H9 (cell line): ENCODE data around the gene DLGAP4. TPM values are rescaled to one million over a fixed set of nuclear protein-coding genes. Genes with fewer than 3 reads are reported as not detected.

Experiments used
- DNase-seq: peaks from one replicate; pipeline ENCODE4 v3.0.0-alpha.2; 2017
- H2AFZ ChIP-seq: one replicate; pipeline ENCODE4 v1.6.1; 2013; ENCODE audit warnings: mild to moderate bottlenecking, low read length, control low read depth, moderate library complexity
- H2AK5ac ChIP-seq: 2 replicates; pipeline ENCODE4 v1.6.1; 2013; ENCODE audit warnings: low read length, control low read depth, mixed read lengths; ENCODE audit not compliant: insufficient read length
- H2BK120ac ChIP-seq: one replicate; pipeline ENCODE4 v1.6.1; 2013; ENCODE audit warnings: low read depth, mild to moderate bottlenecking, low read length, control low read depth, inconsistent platforms; ENCODE audit not compliant: poor library complexity, severe bottlenecking
- H2BK12ac ChIP-seq: 2 replicates; pipeline ENCODE4 v1.6.1; 2013; ENCODE audit warnings: low read length, control low read depth, mixed read lengths, low read depth; ENCODE audit not compliant: insufficient read length
- H2BK15ac ChIP-seq: 2 replicates; pipeline ENCODE4 v1.6.1; 2013; ENCODE audit warnings: low read depth, low read length, control low read depth
- H2BK20ac ChIP-seq: one replicate; pipeline ENCODE4 v1.6.1; 2013; ENCODE audit warnings: low read depth, mild to moderate bottlenecking, low read length, control low read depth, inconsistent platforms; ENCODE audit not compliant: poor library complexity, severe bottlenecking
- H2BK5ac ChIP-seq: 2 replicates; pipeline ENCODE4 v1.6.1; 2013; ENCODE audit warnings: low read length, control low read depth, mixed read lengths; ENCODE audit not compliant: insufficient read length
- H3K14ac ChIP-seq: 2 replicates; pipeline ENCODE4 v1.6.1; 2013; ENCODE audit warnings: low read length, control low read depth; ENCODE audit not compliant: insufficient read depth
- H3K18ac ChIP-seq: 2 replicates; pipeline ENCODE4 v1.6.1; 2013; ENCODE audit warnings: low read depth, mild to moderate bottlenecking, mixed read lengths, low read length, control low read depth; ENCODE audit not compliant: insufficient read length
- H3K23ac ChIP-seq: 2 replicates; pipeline ENCODE4 v1.6.1; 2013; ENCODE audit warnings: low read length, control low read depth, mixed read lengths, low read depth; ENCODE audit not compliant: insufficient read length
- H3K23me2 ChIP-seq: 2 replicates; pipeline ENCODE4 v1.6.1; 2013; ENCODE audit warnings: low read depth, mild to moderate bottlenecking, mixed read lengths, low read length, control low read depth; ENCODE audit not compliant: insufficient read length, poor library complexity, severe bottlenecking
- H3K27ac ChIP-seq: 2 replicates; pipeline ENCODE4 v1.5.1; 2013; ENCODE audit warnings: low read length, control low read depth, mixed read lengths, low read depth; ENCODE audit not compliant: insufficient read length
- H3K27me3 ChIP-seq: 2 replicates; pipeline ENCODE4 v1.6.1; 2013; ENCODE audit warnings: low read length, control low read depth, inconsistent platforms; ENCODE audit not compliant: insufficient read depth
- H3K4ac ChIP-seq: 2 replicates; pipeline ENCODE4 v1.6.1; 2013; ENCODE audit warnings: low read depth, mild to moderate bottlenecking, control low read depth, inconsistent platforms, low read length, moderate library complexity
- H3K4me1 ChIP-seq: 2 replicates; pipeline ENCODE4 v1.6.1; 2013; ENCODE audit warnings: low read length, control low read depth, inconsistent platforms; ENCODE audit not compliant: insufficient read depth
- H3K4me2 ChIP-seq: 2 replicates; pipeline ENCODE4 v1.6.1; 2013; ENCODE audit warnings: low read length, control low read depth, mixed read lengths; ENCODE audit not compliant: insufficient read length, insufficient read depth
- H3K56ac ChIP-seq: 2 replicates; pipeline ENCODE4 v1.6.1; 2013; ENCODE audit warnings: low read depth, mild to moderate bottlenecking, mixed read lengths, low read length, control low read depth; ENCODE audit not compliant: insufficient read length
- H3K79me1 ChIP-seq: 2 replicates; pipeline ENCODE4 v1.6.1; 2013; ENCODE audit warnings: low read depth, mild to moderate bottlenecking, moderate library complexity, low read length, control low read depth, inconsistent platforms; ENCODE audit not compliant: insufficient read depth, poor library complexity, severe bottlenecking
- H3K79me2 ChIP-seq: 2 replicates; pipeline ENCODE4 v1.6.1; 2013; ENCODE audit warnings: low read length, control low read depth, inconsistent platforms; ENCODE audit not compliant: insufficient read depth
- H3K9ac ChIP-seq: 2 replicates; pipeline ENCODE4 v1.6.1; 2013; ENCODE audit warnings: low read length, control low read depth, mixed read lengths; ENCODE audit not compliant: insufficient read length; ENCODE audit errors: extremely low read depth
- H3K9me3 ChIP-seq: one replicate; pipeline ENCODE4 v1.6.1; 2013; ENCODE audit warnings: low read depth, low read length, inconsistent platforms; ENCODE audit not compliant: control insufficient read depth
- H3T11ph ChIP-seq: one replicate; pipeline ENCODE4 v1.6.1; 2013; ENCODE audit warnings: mild to moderate bottlenecking, low read length, control low read depth, inconsistent platforms
- H4K20me1 ChIP-seq: one replicate; pipeline ENCODE4 v1.6.1; 2013; ENCODE audit not compliant: control insufficient read depth, insufficient read length, insufficient read depth
- H4K5ac ChIP-seq: 2 replicates; pipeline ENCODE4 v1.6.1; 2013; ENCODE audit warnings: low read depth, mild to moderate bottlenecking, mixed read lengths, low read length, control low read depth; ENCODE audit not compliant: insufficient read length
- H4K8ac ChIP-seq: replicated peaks from 2 replicates; pipeline ENCODE4 v1.6.1; 2013; ENCODE audit warnings: low read length, control low read depth, mixed read lengths, low read depth; ENCODE audit not compliant: insufficient read length
- H4K91ac ChIP-seq: 2 replicates; pipeline ENCODE4 v1.6.1; 2013; ENCODE audit warnings: low read depth, mild to moderate bottlenecking, moderate library complexity, mixed read lengths, low read length, control low read depth; ENCODE audit not compliant: insufficient read length
- H3K27ac Mint-ChIP-seq, 3 experiments: 2 replicates in 2 of 3; 3 replicates in 1 of 3; pipeline ENCODE4 v1.8.0; 2020 to 2021; ENCODE audit warnings: mixed read lengths in 3 of 3, mild to moderate bottlenecking in 1 of 3, moderate library complexity in 1 of 3
- H3K27me3 Mint-ChIP-seq: 2 replicates; pipeline ENCODE4 v1.8.0; 2021; ENCODE audit warnings: low read depth, mild to moderate bottlenecking, moderate library complexity, mixed read lengths
- H3K36me3 Mint-ChIP-seq, 3 experiments: 2 replicates in 2 of 3; 3 replicates in 1 of 3; pipeline ENCODE4 v1.8.0; 2020 to 2021; ENCODE audit warnings: low read depth in 3 of 3, mixed read lengths in 3 of 3; ENCODE audit not compliant: insufficient read depth in 1 of 3
- H3K4me1 Mint-ChIP-seq, 2 experiments: 2 replicates each; pipeline ENCODE4 v1.8.0; 2020; ENCODE audit warnings: mixed read lengths in 2 of 2
- H3K4me3 Mint-ChIP-seq, 2 experiments: 2 replicates in 1 of 2; 3 replicates in 1 of 2; pipeline ENCODE4 v1.8.0; 2020 to 2021; ENCODE audit warnings: mild to moderate bottlenecking in 2 of 2, mixed read lengths in 2 of 2, moderate library complexity in 1 of 2
- H3K9me3 Mint-ChIP-seq, 2 experiments: 2 replicates in 1 of 2; 3 replicates in 1 of 2; pipeline ENCODE4 v1.8.0; 2020; ENCODE audit warnings: mild to moderate bottlenecking in 2 of 2, mixed read lengths in 2 of 2, moderate library complexity in 1 of 2
- WGBS: extraction: QIAGEN DNeasy Blood & Tissue Kit; methylation state at CpG from one replicate; pipeline ENCODE4 v1.1.7; 2013; ENCODE audit warnings: missing lambda C conversion rate, low lambda C conversion rate, mixed read lengths; ENCODE audit not compliant: insufficient read length; ENCODE audit errors: extremely low coverage; 5-methylcytosine and 5-hydroxymethylcytosine counted together
- total RNA-seq: library from RNA; stranded (reverse); gene quantifications from 2 replicates; pipeline ENCODE4 v1.2.1, GENCODE V29; 2021
- TF ChIP-seq, protein P1 (sequence below): fragments of 200-600 bp; sonication (generic); conservative IDR thresholded peaks from 3 replicates; pipeline ENCODE4 v1.8.0; 2021; ENCODE audit warnings: antibody characterized with exemption, mild to moderate bottlenecking

Gene DLGAP4
- total RNA-seq, 1 experiment from 2014 or later, result 48.0 TPM

GRCh38 chr20:36274181-36274841 lies 31.8 kb upstream of the DLGAP4 start:
- Histone ChIP-seq H3K4me2 (no peak overlapping the region), H3K79me1 (no peaks in the 10 kb centered on the region), H4K5ac (no peak overlapping the region), H3K23me2 (no peaks in the 10 kb centered on the region), H3K79me2 (no peaks in the 10 kb centered on the region), H4K20me1 (no peaks in the 10 kb centered on the region), H3T11ph (no peak overlapping the region), H3K18ac (no peak overlapping the region), H2AK5ac (no peak overlapping the region), H4K91ac (no peak overlapping the region), H2BK15ac (no peak overlapping the region), H2BK120ac (no peak overlapping the region), H3K56ac (no peak overlapping the region), H2BK5ac (no peak overlapping the region), H3K4me1 (no peaks in the 10 kb centered on the region), H3K4ac (no peak overlapping the region), H4K8ac (no peak overlapping the region), H2BK20ac (no peak overlapping the region), H2AFZ (no peak overlapping the region), H3K14ac (no peak overlapping the region), H3K27ac (no peak overlapping the region), H3K27me3 (no peaks in the 10 kb centered on the region), H3K9me3 (no peaks in the 10 kb centered on the region), H3K23ac (no peak overlapping the region), H2BK12ac (no peak overlapping the region), H3K9ac (no peak overlapping the region)
- peak overlapping the region in 1 of 3 experiments; percentile 83; a peak in 1 of 7 replicates for H3K27ac Mint-ChIP-seq
- no peak overlapping the region for H3K4me3 Mint-ChIP-seq
- H3K9me3 Mint-ChIP-seq, result no peaks in the 10 kb centered on the region
- H3K27me3 Mint-ChIP-seq, result peaks cover 10% of the 10 kb centered on the region
- no CpG with 5 or more reads among the region's 20 CpGs for WGBS
- peaks cover 5 to 37% of the 10 kb centered on the region in 2 experiments; a peak in 3 of 4 replicates for H3K4me1 Mint-ChIP-seq
- TF ChIP-seq, protein P1, sequence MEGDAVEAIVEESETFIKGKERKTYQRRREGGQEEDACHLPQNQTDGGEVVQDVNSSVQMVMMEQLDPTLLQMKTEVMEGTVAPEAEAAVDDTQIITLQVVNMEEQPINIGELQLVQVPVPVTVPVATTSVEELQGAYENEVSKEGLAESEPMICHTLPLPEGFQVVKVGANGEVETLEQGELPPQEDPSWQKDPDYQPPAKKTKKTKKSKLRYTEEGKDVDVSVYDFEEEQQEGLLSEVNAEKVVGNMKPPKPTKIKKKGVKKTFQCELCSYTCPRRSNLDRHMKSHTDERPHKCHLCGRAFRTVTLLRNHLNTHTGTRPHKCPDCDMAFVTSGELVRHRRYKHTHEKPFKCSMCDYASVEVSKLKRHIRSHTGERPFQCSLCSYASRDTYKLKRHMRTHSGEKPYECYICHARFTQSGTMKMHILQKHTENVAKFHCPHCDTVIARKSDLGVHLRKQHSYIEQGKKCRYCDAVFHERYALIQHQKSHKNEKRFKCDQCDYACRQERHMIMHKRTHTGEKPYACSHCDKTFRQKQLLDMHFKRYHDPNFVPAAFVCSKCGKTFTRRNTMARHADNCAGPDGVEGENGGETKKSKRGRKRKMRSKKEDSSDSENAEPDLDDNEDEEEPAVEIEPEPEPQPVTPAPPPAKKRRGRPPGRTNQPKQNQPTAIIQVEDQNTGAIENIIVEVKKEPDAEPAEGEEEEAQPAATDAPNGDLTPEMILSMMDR, result no peak
- DNase-seq, result no peak
- H3K36me3 Mint-ChIP-seq, result no peaks in the 10 kb centered on the region
